ENCODE data around the gene RAD51B.

Gene RAD51B

DNA sequence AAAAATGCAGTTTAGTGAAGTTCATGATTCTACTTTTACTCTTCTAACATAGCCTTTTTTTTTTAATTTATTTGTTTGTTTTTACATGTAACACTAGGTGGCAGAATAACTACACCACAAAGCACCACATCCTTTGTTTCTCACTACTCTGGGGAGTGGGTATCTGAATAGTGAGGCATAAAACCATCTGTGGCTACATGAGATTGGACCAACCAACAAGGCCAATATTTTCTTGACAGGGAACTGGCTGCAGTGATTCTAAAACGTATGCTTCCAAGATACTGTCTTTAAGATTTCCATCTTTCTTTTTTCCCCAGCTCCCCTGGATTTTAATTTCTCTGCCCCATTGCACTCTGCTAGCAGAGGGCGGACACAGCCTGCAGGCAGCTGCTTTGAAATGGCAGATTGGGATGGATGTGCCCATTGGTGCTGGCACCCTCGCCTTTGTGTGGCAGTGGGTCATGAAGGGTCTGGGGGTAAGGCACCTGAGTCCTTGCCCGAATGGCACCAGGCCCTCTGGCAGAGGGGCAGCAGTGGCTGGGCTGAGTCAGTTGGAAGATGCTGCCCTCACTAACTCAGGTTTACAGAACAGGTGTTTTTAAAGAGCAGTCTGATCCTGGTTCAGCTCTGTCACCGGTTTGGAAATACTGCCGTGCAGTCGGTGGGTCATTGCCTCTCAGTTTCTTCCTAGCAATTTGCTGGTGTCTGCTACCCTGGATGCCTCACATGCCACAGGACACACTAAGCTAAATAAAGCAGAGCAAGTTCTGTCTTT lies 429.1 kb downstream of the RAD51B start:
- peak; percentile 23 for DNase-seq (ENCODE audit: low read depth, low spot score)

DNA sequence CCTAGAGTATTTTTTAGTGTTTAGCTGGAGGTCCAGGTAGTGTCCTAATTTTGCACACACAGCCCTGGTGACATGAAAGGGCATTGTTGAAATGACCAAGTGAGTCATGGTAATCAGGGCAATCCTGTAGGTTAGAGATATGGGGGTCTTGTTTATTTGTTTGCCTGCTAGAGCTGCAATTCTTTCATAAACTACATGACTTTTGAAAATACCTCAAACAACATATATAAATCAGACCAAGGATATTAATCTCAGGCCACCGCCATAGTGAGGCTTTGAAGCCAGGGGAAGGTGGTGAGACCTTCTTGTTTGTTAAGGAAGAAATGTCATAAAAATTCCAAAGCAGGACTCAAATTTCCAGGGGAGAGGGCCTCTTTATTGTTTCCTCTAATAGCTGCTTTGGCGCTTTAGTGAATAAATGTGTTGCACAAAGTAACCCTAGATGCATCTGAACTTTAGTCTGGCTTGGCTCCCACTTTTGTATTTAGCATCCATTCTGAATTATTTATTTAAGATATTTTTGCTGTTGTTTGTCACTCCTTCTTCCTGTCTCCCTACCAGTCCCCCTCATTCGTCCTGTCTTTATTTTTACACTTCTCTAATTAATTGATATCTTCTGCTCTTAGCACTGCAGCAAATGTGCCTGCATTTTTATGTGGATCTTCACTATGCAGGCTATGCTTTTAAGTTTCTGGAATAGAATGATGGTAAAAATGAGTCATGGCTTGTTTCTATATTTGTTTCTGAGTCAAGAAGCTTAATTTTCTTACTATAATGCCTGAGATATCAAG lies 430.3 kb downstream of the RAD51B start:
- DNase-seq (ENCODE audit: low read depth, low spot score), result no peak

DNA sequence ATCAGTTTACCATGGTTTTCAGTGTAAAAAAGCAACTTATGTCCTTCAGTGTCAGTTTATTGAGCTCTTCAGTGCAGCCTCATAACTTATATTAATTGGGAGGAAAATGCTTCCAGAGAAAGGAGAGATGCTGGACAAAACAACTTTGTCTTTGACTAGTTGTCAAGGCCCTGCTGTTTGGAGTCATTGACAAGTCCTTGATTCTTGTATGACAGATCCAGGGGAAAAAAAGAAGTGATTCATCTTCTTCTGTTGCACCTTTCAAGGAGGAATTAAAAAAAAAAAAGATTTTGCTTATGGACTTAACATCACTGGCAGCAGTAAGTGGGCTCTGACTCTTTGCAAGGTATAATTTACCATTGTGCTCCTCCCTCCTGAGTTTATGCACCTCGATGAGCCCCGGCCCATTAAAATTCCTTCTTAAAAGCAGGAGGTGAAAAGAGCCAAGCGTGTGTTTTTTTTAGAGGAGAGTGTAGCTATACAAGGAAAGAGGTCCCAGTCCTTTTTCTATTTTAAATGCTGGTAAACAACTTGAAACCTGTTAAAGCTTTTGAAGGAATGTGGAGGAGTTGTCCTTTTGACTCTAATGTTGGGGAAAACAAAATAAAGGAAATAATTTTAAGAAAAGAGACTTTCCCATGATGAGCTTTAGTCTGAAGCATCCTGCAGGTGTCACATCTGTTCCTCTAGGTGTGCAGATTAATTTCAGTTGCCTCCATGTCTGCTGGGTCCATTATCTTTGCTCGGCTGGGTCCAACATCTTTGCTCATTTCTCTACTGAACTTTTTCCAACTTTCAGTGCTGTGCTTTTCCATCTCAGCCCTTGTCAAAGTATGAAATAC lies 431.6 kb downstream of the RAD51B start:
- DNase-seq (ENCODE audit: low read depth, low spot score), result no peak

DNA sequence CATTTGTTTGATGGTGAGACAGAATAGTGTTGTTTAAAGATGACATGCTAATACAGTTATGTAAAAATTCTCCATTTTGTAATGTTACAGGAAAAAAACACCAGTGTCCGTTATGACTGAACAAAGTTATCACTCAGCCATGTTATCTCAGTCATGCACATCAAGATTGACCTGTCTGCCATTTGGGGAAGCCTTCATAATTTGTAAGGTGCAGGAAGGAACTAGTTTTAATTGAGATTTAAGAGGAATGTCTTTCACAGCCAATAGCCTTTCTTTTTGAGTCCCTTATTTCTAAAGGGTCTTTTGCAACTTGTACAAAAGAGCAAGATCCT lies 432.2 kb downstream of the RAD51B start:
- DNase-seq (ENCODE audit: low read depth, low spot score), result no peak

DNA sequence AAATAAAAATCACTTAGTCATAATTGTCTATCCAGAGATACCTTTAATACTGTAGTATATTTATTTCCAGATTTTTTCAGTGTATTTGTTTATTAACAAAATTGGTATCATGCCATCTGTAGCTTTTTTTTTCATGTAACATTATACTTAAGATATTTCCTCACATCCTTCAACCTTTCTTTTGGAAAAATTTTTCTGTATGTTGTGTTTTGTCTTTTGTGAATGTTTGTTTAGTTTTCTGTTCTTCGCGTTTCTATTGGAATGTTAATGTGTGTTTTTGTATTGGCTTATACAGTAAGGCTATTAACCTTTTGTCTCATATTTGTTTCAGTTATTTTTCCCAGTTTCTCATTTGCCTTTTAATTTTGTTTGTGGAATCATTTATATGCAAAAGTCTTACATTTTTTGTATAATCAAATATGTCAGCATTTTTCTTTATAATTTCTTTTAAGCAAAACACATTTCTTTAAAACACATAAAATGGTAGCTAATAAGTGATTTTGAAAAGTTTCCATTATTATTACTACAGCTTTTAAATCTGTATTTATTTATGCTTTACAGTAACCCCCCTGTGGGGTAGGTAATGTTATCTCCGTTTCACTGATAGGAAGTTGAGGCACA lies 433.7 kb downstream of the RAD51B start:
- DNase-seq (ENCODE audit: low read depth, low spot score), result no peak

DNA sequence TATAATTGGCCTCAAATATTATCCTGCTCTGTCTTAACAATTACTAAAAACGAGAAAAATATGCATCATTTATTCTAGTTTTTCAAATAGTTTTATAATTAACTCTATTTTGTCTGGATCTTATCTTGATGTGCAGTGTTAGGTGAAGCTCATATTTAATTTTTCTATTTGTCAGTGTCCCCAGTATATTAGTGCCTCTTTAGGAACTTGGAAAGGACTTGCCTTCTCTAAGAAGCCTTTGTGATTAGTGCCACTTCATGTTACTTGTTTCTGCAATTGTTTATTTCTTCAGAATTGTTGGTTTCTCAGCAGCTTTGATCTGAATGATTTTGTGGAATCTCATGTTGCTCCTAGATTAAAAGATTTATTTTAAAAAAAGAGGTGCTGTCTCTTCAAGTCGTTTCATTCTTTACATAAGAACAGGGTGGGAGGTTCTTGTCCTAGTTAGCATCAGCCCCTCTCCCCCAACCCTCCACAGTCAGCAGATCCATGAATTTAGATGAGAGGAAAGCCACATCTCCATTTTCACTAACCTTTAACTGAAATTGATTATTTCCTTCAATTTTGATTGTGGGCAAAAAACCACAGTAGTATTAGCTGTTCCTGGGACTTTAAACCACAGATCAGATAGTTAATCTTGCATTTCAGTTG lies 434.4 kb downstream of the RAD51B start:
- DNase-seq (ENCODE audit: low read depth, low spot score), result no peak

DNA sequence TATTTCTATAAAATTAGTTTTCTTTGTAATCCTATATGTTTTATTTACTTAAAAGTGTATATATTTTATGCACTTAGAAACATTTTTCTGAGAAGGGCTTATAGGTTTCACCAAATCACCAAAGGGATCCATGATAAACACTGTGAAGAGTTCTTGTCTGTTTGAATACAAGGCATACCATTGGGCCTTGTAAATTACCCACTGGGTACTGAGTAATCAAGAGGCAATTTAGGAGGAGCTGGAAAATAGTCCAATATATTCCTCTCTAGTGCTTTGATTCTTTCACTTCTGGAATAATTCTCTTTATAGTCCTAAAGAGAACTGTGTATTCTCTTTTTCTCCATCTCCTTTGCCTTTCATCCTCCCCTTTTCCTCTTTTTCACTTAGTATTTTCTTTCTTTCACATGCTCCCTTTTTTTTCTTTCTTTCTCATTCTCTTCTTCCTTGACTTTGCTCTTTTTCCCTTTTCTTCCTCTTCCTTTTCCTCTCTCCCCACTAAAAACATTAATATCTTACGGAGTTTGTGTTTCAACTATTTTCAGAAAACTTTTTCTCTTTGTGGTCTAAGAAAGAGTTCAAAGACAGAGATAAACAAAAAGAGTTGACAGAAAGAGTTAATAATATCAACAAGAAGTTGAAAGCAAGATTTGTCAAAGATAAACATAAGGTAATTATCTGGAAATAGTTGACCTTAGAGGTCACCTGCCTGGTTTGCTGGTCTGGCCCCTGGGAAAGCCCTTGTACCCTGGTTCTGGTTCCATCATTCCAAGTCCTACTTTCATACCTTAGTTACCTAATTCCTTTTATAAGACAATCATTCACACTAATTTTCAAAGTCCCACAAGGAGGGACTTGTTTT lies 435.3 kb downstream of the RAD51B start:
- no peak for DNase-seq (ENCODE audit: low read depth, low spot score)

DNA sequence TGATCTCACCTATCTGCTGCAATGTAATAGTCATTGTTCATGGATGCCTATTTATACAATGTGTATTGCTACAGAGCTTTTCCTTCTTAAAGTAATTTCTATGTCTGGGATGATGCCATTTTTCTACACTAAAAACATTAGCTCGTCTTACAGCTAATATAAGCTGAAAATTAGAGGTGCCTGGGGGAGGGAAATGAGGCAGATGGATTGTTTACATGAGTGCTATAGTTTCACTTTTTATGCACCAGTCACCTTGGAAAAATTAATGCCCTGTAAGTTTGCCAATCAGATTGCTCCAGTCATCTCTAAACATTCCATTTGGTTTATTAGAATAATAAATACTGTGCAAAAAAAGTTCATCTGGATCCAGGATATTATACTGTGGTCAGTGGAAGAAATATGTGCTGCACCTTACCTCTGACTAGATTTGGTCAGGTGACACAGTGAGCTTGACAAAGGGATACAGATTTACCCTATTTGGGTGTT lies 436.2 kb downstream of the RAD51B start:
- DNase-seq (ENCODE audit: low read depth, low spot score), result no peak

DNA sequence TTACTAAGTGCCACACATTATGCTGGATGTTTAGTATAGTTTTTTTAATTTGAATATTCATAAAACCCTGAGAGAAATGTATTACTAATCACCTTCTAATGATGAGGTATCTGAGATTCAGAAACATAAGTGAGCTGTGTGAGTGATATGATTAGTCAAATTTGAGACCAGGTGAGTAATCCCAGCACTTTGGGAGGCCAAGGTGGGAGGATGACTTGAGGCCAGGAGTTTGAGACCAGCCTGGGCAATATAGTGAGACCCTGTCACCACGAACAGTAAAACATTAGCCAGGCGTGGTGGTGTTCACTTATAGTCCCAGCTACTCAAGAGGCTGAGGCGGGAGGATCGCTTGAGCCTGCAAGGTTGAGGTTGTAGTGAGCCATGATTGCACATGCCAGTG lies 438.4 kb downstream of the RAD51B start:
- DNase-seq (ENCODE audit: low read depth, low spot score), result no peak

DNA sequence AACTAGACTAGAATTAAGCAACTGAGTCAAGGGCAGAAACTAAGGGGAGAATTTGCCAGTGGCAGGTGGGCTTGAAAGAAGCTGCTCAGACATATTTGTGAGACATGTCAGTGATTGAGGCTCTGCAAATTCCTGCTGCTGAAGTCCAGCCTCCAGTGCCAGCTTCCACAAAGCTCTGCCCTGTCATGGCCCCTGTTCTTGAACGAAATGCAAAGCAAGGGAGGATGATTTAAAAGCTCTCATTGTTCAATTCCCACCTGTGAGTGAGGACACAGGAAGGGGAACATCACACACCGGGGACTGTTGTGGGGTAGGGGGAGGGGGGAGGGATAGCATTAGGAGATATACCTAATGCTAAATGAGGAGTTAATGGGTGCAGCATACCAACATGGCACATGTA lies 439.4 kb downstream of the RAD51B start:
- peak; percentile 54 for DNase-seq (ENCODE audit: low read depth, low spot score)

DNA sequence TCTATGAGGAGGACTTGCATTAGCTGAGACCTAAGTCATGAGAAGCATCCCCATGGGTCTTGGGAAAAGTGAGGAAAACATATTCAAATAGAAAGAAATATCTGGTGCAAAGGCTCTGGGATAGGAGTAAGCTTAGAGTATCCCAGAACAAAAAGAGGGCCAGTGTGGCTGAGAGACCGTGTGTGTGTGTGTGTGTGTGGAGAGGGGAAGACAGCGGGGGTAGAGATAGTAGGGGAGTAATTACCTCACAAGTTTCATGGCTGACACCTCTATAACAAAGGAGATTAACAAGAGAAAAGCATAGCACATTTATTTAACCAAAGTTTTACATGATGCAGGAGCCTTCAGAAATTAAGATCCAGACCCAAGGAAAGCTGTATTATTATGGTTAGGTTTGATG lies 440.5 kb downstream of the RAD51B start:
- DNase-seq (ENCODE audit: low read depth, low spot score), result no peak

DNA sequence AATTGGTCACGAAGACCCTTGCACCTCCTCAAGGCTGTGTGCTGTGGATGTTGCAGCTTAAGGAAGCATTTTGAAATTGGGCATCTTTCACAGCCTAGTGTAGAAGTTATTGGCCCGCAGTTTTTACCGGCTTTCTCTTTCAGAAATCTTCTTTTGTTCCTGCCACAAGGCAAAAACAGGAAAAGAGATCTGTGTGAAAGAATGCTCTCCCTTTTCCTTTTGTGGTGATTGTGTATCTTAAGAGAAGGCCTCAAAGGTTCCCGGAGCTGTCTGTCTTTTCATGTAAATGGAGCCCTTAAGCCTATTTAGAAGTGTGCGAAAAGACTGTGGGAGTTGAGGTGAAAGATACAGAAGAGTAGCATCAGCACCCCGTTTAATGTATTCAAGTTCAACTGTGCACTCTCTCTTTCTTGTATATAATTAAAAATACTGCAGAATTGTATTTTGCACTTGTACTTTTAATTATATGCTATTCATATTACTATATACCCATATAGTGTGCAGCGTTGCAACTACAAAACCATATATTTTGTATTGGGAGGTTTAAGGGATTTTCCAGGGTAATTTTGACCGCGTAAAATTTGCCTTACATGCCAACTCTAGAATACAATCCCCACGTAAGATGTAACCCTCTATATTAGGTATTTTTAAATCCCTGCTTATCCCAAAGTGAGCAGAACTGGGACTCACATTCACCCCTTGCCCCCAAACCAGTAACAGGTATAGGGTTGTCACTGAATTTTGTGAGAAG lies 441.7 kb downstream of the RAD51B start:
- peak; percentile 82 for DNase-seq (ENCODE audit: low read depth, low spot score)

DNA sequence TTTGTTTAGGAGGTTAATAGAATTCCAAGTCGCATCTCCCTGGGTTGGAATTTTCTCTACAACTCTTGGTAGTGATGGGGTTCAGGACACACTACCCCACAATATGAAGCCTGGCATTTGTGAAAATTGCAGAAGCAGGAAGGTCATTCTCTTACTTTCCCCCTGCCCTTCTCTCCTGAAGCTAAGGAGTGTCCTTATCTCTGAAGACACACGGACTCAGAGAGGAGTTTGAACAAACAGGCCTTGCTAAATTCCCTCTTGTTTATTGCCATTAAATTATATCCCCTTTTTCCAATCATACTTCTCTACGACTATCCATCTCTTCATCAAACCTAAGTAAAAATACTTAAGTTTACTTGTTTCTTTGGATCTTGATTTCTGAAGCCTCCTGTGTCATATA lies 443.0 kb downstream of the RAD51B start:
- no peak for DNase-seq (ENCODE audit: low read depth, low spot score)

DNA sequence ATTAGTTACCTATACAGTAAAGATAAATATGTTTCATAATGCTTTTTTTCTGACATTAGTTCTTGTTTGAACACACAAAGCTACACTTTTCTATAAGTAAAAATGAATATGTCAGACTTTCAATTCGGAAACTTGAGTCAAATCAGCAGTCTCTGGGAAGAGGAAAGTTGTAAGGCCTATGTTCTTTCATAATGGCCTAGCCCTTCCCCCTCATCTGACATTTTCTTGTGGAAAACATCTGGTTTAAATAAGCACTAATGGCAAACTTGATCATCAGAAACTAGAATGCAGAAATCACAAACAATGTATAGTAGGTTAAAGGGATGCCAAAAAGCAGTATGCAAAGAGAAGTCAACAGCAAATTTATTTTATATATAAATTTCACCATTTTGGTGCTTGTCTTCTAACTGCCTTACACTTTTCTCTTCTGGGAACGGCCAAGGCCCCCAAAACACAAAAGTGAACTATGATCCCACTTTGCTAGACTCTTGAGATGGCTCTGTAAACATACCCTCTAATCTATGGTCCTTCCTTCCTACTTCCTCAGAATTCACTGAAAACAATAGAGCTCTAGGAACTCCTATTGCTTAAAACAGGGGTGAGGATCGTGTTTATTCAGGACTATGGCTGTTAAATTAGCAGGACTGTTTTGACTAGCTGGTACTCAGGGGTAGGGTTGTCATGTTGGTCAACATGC lies 444.1 kb downstream of the RAD51B start:
- DNase-seq (ENCODE audit: low read depth, low spot score), result no peak

DNA sequence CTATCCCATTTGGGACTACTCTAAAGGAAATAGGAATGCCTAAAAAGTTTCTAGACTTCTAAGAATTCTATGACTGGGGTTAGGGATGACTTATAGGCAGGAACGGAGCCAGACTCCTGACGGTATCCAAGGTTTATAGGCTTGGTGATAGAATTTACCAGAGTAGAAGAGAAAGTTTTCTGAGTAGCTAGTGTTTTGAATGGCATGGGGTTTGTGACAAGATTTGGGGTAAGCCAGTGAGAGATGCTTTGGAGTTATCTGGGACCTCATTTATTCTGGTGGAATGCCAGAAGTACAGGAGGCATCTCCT lies 444.6 kb downstream of the RAD51B start:
- no peak for DNase-seq (ENCODE audit: low read depth, low spot score)

DNA sequence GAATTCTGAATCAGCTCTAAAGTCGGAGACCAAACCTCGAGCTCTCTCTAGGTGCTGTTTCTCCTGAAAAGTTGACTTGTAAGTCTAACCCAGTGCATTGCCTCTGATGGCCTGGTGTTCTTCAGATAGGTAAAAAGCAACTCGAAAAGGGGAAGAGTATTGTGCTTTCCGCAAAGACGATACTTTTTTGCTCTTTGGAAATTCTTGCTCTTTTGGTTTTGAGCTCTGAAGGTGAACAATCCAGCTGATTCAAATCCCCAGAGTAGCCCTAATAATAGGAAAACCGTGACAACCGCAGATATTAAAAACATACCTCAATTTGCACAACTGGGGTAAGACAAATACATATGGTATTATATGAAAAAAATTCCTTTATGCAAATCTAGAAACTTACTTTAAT lies 447.4 kb downstream of the RAD51B start:
- DNase-seq (ENCODE audit: low read depth, low spot score), result no peak

DNA sequence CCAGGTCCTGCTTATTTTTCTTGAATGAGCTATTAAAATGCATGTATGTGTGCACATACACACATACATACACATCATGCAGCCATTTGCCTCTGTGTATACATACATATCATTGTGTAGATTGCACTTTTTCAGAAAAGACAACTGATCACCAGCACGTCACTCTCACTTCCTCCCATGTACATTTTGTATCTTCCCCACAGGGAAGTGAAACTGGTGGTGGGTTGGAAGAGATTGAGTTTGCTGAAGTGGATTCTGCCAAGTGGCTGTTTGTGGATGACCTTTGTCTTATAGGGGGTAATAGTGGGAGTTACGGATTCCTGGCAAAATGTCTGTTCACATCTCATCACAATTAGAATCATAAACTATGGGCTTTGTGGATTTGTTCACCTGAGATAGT lies 448.6 kb downstream of the RAD51B start:
- DNase-seq (ENCODE audit: low read depth, low spot score), result no peak

DNA sequence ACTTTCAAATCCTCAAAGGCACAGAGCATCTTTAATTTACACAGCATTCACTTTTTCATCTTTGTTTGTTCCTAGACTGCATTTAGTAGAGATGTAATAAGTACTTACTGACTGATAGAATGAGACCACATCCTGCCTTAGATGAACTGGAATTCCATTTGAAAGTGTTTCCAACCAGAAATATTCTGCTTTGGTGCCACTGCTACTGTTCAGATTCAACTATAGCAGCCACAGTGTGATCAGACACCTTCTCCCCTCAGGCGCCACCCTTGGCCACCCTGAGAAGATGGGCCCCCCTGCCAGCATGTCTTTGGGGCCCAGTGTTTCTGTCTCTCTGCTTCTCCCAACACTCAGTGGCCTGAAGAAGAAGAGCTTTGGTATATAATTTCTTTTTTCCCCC lies 449.1 kb downstream of the RAD51B start:
- DNase-seq (ENCODE audit: low read depth, low spot score), result no peak

Measured in iPS DF 19.7 (cell line).